ENCODE data around the gene FAF2. TPM values are rescaled to one million over a fixed set of nuclear protein-coding genes. Genes with fewer than 3 reads are reported as not detected.
A peak's percentile ranks its signal among the peaks of the same experiment; 100 is the strongest.

FAF2 gene
- total and polyA plus RNA-seq, 8 donors: 33.9 to 54.4 (median 50.8) TPM

- Histone ChIP-seq H3K36me3 (no peaks in the 10 kb centered on the region), H3K4me1 (peaks cover 0 to 17% of the 10 kb centered on the region in 2 donors), H3K9me3 (no peaks in the 10 kb centered on the region), H3K4me3 (no peak overlapping the region), H3K27ac (no peak overlapping the region), H3K27me3 (peaks cover 0 to 47% of the 10 kb centered on the region in 2 donors)
- ATAC-seq (no peak), DNase-seq (no peak)
- intact Hi-C loops (cut with DNase I): no loop called here
- no peak for TF ChIP-seq CTCF (IDR thresholded peaks at IDR 0.05)
Measured at GRCh38 chr5:176552332-176552869, 104.2 kb downstream of the FAF2 start.

GRCh38 chr5:176553260-176554085 lies 105.3 kb downstream of the FAF2 start:
- intact Hi-C loops (cut with DNase I): no loop called here

GRCh38 chr5:176557846-176558245 lies 109.7 kb downstream of the FAF2 start:
- no peak overlapping the region for H3K4me3 ChIP-seq
- no peaks in the 10 kb centered on the region for H3K36me3 ChIP-seq
- H3K27ac ChIP-seq: no peak overlapping the region
- peaks cover 0 to 4% of the 10 kb centered on the region in 2 donors for H3K4me1 ChIP-seq
- intact Hi-C loops (cut with DNase I): no loop called here
- H3K9me3 ChIP-seq: no peaks in the 10 kb centered on the region
- TF ChIP-seq CTCF (IDR thresholded peaks at IDR 0.05): no peak
- peaks cover 0 to 42% of the 10 kb centered on the region in 2 donors for H3K27me3 ChIP-seq
- DNase-seq: peak in 1 of 4 donors; percentile 17
- no peak for ATAC-seq

More at GRCh38 chr5:176553260-176554085, 105.3 kb downstream of the FAF2 start:
- Histone ChIP-seq H3K9me3 (no peaks in the 10 kb centered on the region), H3K27ac (no peak overlapping the region), H3K4me3 (no peak overlapping the region), H3K4me1 (peaks cover 0 to 12% of the 10 kb centered on the region in 2 donors), H3K27me3 (peaks cover 0 to 47% of the 10 kb centered on the region in 2 donors), H3K36me3 (no peaks in the 10 kb centered on the region)
- TF ChIP-seq CTCF (IDR thresholded peaks at IDR 0.05): no peak
- ATAC-seq: no peak
- DNase-seq: no peak

Other genes with a start within 250 kb of the FAF2 start
- 10 to 100 TPM; 13.4 to 14.7 TPM for gene SIMC1, start 210.0 kb upstream of the FAF2 start, total RNA-seq
- 10 to 100 TPM; 24.9 to 31.3 (median 28.1) TPM for gene SIMC1, start 210.0 kb upstream of the FAF2 start, polyA plus RNA-seq (ENCODE audit: insufficient read length in 6 of 6)
- gene KIAA1191, start 86.6 kb upstream of the FAF2 start, total RNA-seq: 10 to 100 TPM; 74.5 to 91.7 TPM
- 100 to 1,000 TPM; 146 to 165 (median 162) TPM for gene KIAA1191, start 86.6 kb upstream of the FAF2 start, polyA plus RNA-seq (ENCODE audit: insufficient read length in 6 of 6)
- gene ARL10, start 82.9 kb upstream of the FAF2 start, total RNA-seq: 1 to 10 TPM; 6.0 to 8.2 TPM
- gene ARL10, start 82.9 kb upstream of the FAF2 start, polyA plus RNA-seq (ENCODE audit: insufficient read length in 6 of 6): 10 to 100 TPM; 16.5 to 20.1 (median 18.6) TPM
- gene NOP16, start 59.8 kb upstream of the FAF2 start, total RNA-seq: 10 to 100 TPM; 14.9 to 24.0 TPM
- gene NOP16, start 59.8 kb upstream of the FAF2 start, polyA plus RNA-seq (ENCODE audit: insufficient read length in 6 of 6): 10 to 100 TPM; 25.7 to 34.8 (median 31.4) TPM
- gene HIGD2A, start 59.6 kb upstream of the FAF2 start, total RNA-seq: 100 to 1,000 TPM in 1 of 2 donors, 10 to 100 TPM in 1; 83.3 to 109 TPM
- gene HIGD2A, start 59.6 kb upstream of the FAF2 start, polyA plus RNA-seq (ENCODE audit: insufficient read length in 6 of 6): 100 to 1,000 TPM in 2 of 6 donors, 10 to 100 TPM in 4; 77.7 to 110 (median 88.8) TPM
- 100 to 1,000 TPM in 1 of 2 donors, 10 to 100 TPM in 1; 92.1 to 128 TPM for gene CLTB, start 31.8 kb upstream of the FAF2 start, total RNA-seq
- 10 to 100 TPM; 41.0 to 58.2 (median 46.6) TPM for gene CLTB, start 31.8 kb upstream of the FAF2 start, polyA plus RNA-seq (ENCODE audit: insufficient read length in 6 of 6)
- gene RNF44, start 89.0 kb downstream of the FAF2 start, total RNA-seq: 10 to 100 TPM; 37.6 to 42.2 TPM
- gene RNF44, start 89.0 kb downstream of the FAF2 start, polyA plus RNA-seq (ENCODE audit: insufficient read length in 6 of 6): 10 to 100 TPM; 37.9 to 61.7 (median 48.2) TPM
- gene CDHR2, start 101.0 kb downstream of the FAF2 start, total RNA-seq: under 1 TPM in 1 of 2 donors, not detected in 1; 0.26 TPM
- gene CDHR2, start 101.0 kb downstream of the FAF2 start, polyA plus RNA-seq (ENCODE audit: insufficient read length in 6 of 6): under 1 TPM; 0.18 to 0.92 (median 0.46) TPM
- 1 to 10 TPM; 2.1 to 2.6 TPM for gene GPRIN1, start 161.8 kb downstream of the FAF2 start, total RNA-seq
- gene GPRIN1, start 161.8 kb downstream of the FAF2 start, polyA plus RNA-seq (ENCODE audit: insufficient read length in 6 of 6): 1 to 10 TPM in 4 of 6 donors, under 1 TPM in 2; 0.70 to 1.4 (median 1.1) TPM
- not detected for gene SNCB, start 182.1 kb downstream of the FAF2 start, total RNA-seq
- gene SNCB, start 182.1 kb downstream of the FAF2 start, polyA plus RNA-seq (ENCODE audit: insufficient read length in 6 of 6): under 1 TPM; 0.21 to 0.68 (median 0.42) TPM
- not detected for gene EIF4E1B, start 182.3 kb downstream of the FAF2 start, total RNA-seq
- gene EIF4E1B, start 182.3 kb downstream of the FAF2 start, polyA plus RNA-seq (ENCODE audit: insufficient read length in 6 of 6): under 1 TPM in 3 of 6 donors, not detected in 3; 0.07 to 0.10 (median 0.08) TPM
- gene TSPAN17, start 199.1 kb downstream of the FAF2 start, total RNA-seq: 10 to 100 TPM; 38.7 to 48.3 TPM
- gene TSPAN17, start 199.1 kb downstream of the FAF2 start, polyA plus RNA-seq (ENCODE audit: insufficient read length in 6 of 6): 10 to 100 TPM; 26.0 to 36.3 (median 33.6) TPM

All from left lung (tissue), 10 donors.